GM19238 (cell line): ENCODE results near the gene PRPF19.

ENCODE experiments used
- DNase-seq: peaks from one replicate; pipeline ENCODE4 v3.0.0; 2011; ENCODE audit warnings: low spot score; ENCODE audit not compliant: insufficient read length

Gene PRPF19

GRCh38 chr11:60906132-60906972 lies at the start of gene PRPF19:
PRPF19 (minus strand) TSS chr11:60906585; CDS start chr11:60906382, 203 bp downstream.
- DNase-seq: peak; percentile 92

- no peak for DNase-seq
Measured at GRCh38 chr11:60955571-60955970, 49.2 kb upstream of the PRPF19 start.

- DNase-seq: no peak
Measured at GRCh38 chr11:60954421-60954820, 48.0 kb upstream of the PRPF19 start.

GRCh38 chr11:60953781-60954180 lies 47.4 kb upstream of the PRPF19 start:
- DNase-seq: no peak

- DNase-seq: no peak
Measured at GRCh38 chr11:60952742-60953170, 46.4 kb upstream of the PRPF19 start.

GRCh38 chr11:60951904-60952741 lies 45.7 kb upstream of the PRPF19 start, which contains the start of gene SLC15A3:
SLC15A3 (minus strand) TSS chr11:60952176; CDS start chr11:60951551, 625 bp downstream.
- peak; percentile 86 for DNase-seq

GRCh38 chr11:60951606-60951903 lies 45.2 kb upstream of the PRPF19 start:
- no peak for DNase-seq

- DNase-seq: no peak
Measured at GRCh38 chr11:60950933-60951605, 44.7 kb upstream of the PRPF19 start.

- no peak for DNase-seq
Measured at GRCh38 chr11:60950024-60950423, 43.6 kb upstream of the PRPF19 start.

- no peak for DNase-seq
Measured at GRCh38 chr11:60948250-60948649, 41.9 kb upstream of the PRPF19 start.

GRCh38 chr11:60947700-60948099 lies 41.3 kb upstream of the PRPF19 start:
- no peak for DNase-seq

- DNase-seq: no peak
Measured at GRCh38 chr11:60946601-60947264, 40.3 kb upstream of the PRPF19 start.

- no peak for DNase-seq
Measured at GRCh38 chr11:60945295-60945667, 38.9 kb upstream of the PRPF19 start.

GRCh38 chr11:60944490-60945294 lies 38.3 kb upstream of the PRPF19 start:
- DNase-seq: no peak

GRCh38 chr11:60942970-60943565 lies 36.7 kb upstream of the PRPF19 start:
- DNase-seq: no peak

- DNase-seq: no peak
Measured at GRCh38 chr11:60942219-60942618, 35.8 kb upstream of the PRPF19 start.

- no peak for DNase-seq
Measured at GRCh38 chr11:60941371-60942119, 35.2 kb upstream of the PRPF19 start.

- DNase-seq: no peak
Measured at GRCh38 chr11:60939855-60940254, 33.5 kb upstream of the PRPF19 start.

- no peak for DNase-seq
Measured at GRCh38 chr11:60939301-60939700, 32.9 kb upstream of the PRPF19 start.
